ENCODE data around the gene LMCD1.

DNA sequence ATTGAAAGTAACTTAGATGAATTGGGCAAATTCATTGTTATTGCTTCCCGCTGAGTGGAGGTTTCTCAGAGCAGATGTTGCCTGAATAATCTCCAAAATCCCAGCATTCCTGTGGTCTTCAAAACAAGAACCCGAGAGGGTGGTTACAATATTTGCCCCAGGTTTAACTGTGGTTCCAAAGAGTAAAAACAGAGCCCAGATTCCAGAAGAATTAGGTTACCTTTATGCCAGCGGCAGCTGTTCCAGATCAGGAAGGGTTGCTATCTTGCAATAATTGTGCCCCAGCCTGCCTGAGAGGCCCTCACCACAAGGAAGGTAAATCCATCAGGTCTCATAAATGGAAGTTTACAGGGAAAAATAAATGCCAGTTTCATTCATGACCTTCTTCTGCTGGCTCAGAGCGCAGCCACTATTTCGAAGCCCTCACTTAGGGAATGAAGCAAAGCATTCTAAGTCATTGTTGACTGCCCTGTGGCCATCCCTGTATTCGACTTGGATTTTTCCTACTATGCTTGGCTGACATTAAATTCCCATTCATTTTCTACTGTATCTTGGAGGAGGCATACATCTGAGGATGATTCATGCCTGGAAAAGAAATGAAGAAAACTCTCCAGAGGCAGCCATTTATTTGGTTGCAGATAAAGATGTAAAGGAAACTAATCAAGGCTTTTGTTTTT lies 88.4 kb downstream of the LMCD1 start:
- TF ChIP-seq, protein P1, sequence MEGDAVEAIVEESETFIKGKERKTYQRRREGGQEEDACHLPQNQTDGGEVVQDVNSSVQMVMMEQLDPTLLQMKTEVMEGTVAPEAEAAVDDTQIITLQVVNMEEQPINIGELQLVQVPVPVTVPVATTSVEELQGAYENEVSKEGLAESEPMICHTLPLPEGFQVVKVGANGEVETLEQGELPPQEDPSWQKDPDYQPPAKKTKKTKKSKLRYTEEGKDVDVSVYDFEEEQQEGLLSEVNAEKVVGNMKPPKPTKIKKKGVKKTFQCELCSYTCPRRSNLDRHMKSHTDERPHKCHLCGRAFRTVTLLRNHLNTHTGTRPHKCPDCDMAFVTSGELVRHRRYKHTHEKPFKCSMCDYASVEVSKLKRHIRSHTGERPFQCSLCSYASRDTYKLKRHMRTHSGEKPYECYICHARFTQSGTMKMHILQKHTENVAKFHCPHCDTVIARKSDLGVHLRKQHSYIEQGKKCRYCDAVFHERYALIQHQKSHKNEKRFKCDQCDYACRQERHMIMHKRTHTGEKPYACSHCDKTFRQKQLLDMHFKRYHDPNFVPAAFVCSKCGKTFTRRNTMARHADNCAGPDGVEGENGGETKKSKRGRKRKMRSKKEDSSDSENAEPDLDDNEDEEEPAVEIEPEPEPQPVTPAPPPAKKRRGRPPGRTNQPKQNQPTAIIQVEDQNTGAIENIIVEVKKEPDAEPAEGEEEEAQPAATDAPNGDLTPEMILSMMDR (IDR thresholded peaks at IDR 0.05; ENCODE audit: insufficient read depth, low read length, poor library complexity, severe bottlenecking) = no peak
- no peak for TF ChIP-seq EZH2phosphoT487 (conservative IDR thresholded peaks at IDR 0.05; ENCODE audit: low read length)
